HepG2 (cell line): ENCODE data around the gene FREM3. TPM values are rescaled to one million over a fixed set of nuclear protein-coding genes. Genes with fewer than 3 reads are reported as not detected.

Experiments used
- ATAC-seq: fragments of 200-7000 bp; cut with Tn5 transposase; 3 replicates; pipeline ENCODE4 v1.9.1; 2020; ENCODE audit warnings: mild to moderate bottlenecking, moderate library complexity
- BruUV-seq: library from RNA; stranded (reverse); fragments of 400-500 nt; replicated peaks from 2 replicates; lab custom pipeline; 2021; lab: Mats Ljungman, UMichigan
- CTCF ChIA-PET: fragments of 300-600 bp; formaldehyde crosslinking; extraction: SDS; loops from one replicate; lab custom pipeline; 2021; ENCODE audit warnings: low total read pairs, inconsistent platforms, low intra/inter-chr PET ratio; lab: Yijun Ruan, JAX
- POLR2A ChIA-PET: fragments of 350-600 bp; sonication (Branson Sonifier 250); formaldehyde crosslinking; loops from one replicate; lab custom pipeline; 2020; ENCODE audit warnings: antibody characterized with exemption, inconsistent platforms; lab: Yijun Ruan, JAX
- DNase-seq: peaks from one replicate; pipeline ENCODE4 v3.0.0-alpha.2; 2015; ENCODE audit warnings: low spot score
- FAIRE-seq: peaks from 3 replicates; lab custom pipeline; 2011; peaks lifted over from hg19 to GRCh38; lab: Jason Lieb, UNC
- H2AFZ ChIP-seq: one replicate; pipeline ENCODE4 v1.6.1; 2011; ENCODE audit warnings: low read length, inconsistent platforms
- H3K27ac ChIP-seq: fragments of 300-600 bp; 3 replicates; pipeline ENCODE4 v1.8.0; 2011; ENCODE audit warnings: mixed run types, mild to moderate bottlenecking, mixed read lengths, low read length, inconsistent platforms; ENCODE audit not compliant: insufficient read depth; ENCODE audit errors: extremely low read length
- H3K27me3 ChIP-seq, 2 experiments: fragments of 200-600 bp in 1 of 2; 2 replicates in 1 of 2; 3 replicates in 1 of 2; pipeline versions ENCODE4 v1.6.0 to v1.8.0; 2011; ENCODE audit warnings: low read length in 2 of 2, mild to moderate bottlenecking in 2 of 2, moderate library complexity in 2 of 2, inconsistent platforms in 1 of 2; ENCODE audit not compliant: insufficient read depth in 2 of 2, control insufficient read depth in 1 of 2
- H3K36me3 ChIP-seq, 2 experiments: fragments of 200-600 bp in 1 of 2; replicated peaks in 1 of 2; 2 replicates in 1 of 2; 3 replicates in 1 of 2; pipeline versions ENCODE4 v1.5.1 to v1.8.0; 2011; ENCODE audit warnings: low read length in 2 of 2, inconsistent platforms in 1 of 2; ENCODE audit not compliant: insufficient read depth in 2 of 2, control insufficient read depth in 1 of 2
- H3K4me1 ChIP-seq: 2 replicates; pipeline ENCODE4 v1.5.1; 2012; ENCODE audit warnings: low read length, inconsistent platforms; ENCODE audit not compliant: insufficient read depth
- H3K4me2 ChIP-seq: 2 replicates; pipeline ENCODE4 v1.6.0; 2011; ENCODE audit warnings: low read depth, low read length, inconsistent platforms
- H3K4me3 ChIP-seq, 3 experiments: fragments of 200-600 bp in 1 of 3; sonication (generic), shearing (Covaris generic) in 1 of 3; replicated peaks in 1 of 3; 2 replicates each; pipeline ENCODE4 v1.5.1; 2011 to 2016; ENCODE audit warnings: low read length in 3 of 3, inconsistent platforms in 2 of 3, low read depth in 2 of 3, mild to moderate bottlenecking in 2 of 3, control low read depth in 1 of 3, mixed read lengths in 1 of 3; ENCODE audit not compliant: insufficient read depth in 1 of 3
- H3K79me2 ChIP-seq: one replicate; pipeline ENCODE4 v1.6.1; 2011; ENCODE audit warnings: low read length, inconsistent platforms; ENCODE audit not compliant: insufficient read depth
- H3K9ac ChIP-seq: 2 replicates; pipeline ENCODE4 v1.6.0; 2011; ENCODE audit warnings: mild to moderate bottlenecking, low read depth, low read length, inconsistent platforms; ENCODE audit not compliant: insufficient read depth
- H3K9me3 ChIP-seq: 2 replicates; pipeline ENCODE4 v1.5.1; 2012; ENCODE audit warnings: mild to moderate bottlenecking, low read length
- H4K20me1 ChIP-seq: 2 replicates; pipeline ENCODE4 v1.6.0; 2011; ENCODE audit warnings: inconsistent platforms, mild to moderate bottlenecking, low read length, moderate library complexity; ENCODE audit not compliant: insufficient read depth
- FOXK2 ChIP-seq: fragments of 450-650 bp; IDR thresholded peaks from 2 replicates; pipeline ENCODE4 v1.6.1; 2016
- MXI1 ChIP-seq: IDR thresholded peaks from 3 replicates; pipeline ENCODE4 v1.6.1; 2012; ENCODE audit warnings: low read depth, low read length, inconsistent platforms, borderline replicate concordance
- NCOA1 ChIP-seq: sonication (generic); formaldehyde crosslinking; IDR thresholded peaks from 2 replicates; pipeline ENCODE4 v1.9.0; 2021; ENCODE audit warnings: missing genetic modification reagents
- PRPF4 ChIP-seq: fragments of 200-400 bp; formaldehyde crosslinking; IDR thresholded peaks from 2 replicates; pipeline ENCODE4 v1.6.1; 2016; ENCODE audit warnings: low read length, low read depth; ENCODE audit not compliant: poor library complexity, severe bottlenecking
- RELA ChIP-seq: sonication (generic); formaldehyde crosslinking; IDR thresholded peaks from 2 replicates; pipeline ENCODE4 v1.4.0; 2020; ENCODE audit warnings: missing genetic modification reagents
- REXO4 ChIP-seq: sonication (generic); formaldehyde crosslinking; IDR thresholded peaks from 2 replicates; pipeline ENCODE4 v1.8.0; 2022; ENCODE audit warnings: missing genetic modification reagents, mild to moderate bottlenecking, borderline replicate concordance
- ZBTB21 ChIP-seq: sonication (generic); formaldehyde crosslinking; IDR thresholded peaks from 2 replicates; pipeline ENCODE4 v1.4.0; 2020; ENCODE audit warnings: missing genetic modification reagents
- ZFP36L2 ChIP-seq: sonication (generic); formaldehyde crosslinking; IDR thresholded peaks from 2 replicates; pipeline ENCODE4 v1.4.0; 2020; ENCODE audit warnings: missing genetic modification reagents
- ZNF24 ChIP-seq: fragments of 450-650 bp; IDR thresholded peaks from 2 replicates; pipeline ENCODE4 v1.6.1; 2017; ENCODE audit warnings: antibody characterized with exemption, mild to moderate bottlenecking
- ZNF264 ChIP-seq: sonication (generic); formaldehyde crosslinking; IDR thresholded peaks from 2 replicates; pipeline ENCODE4 v1.4.0; 2020; ENCODE audit warnings: missing genetic modification reagents
- ZNF337 ChIP-seq: sonication (generic); formaldehyde crosslinking; IDR thresholded peaks from 2 replicates; pipeline ENCODE4 v1.5.1; 2020; ENCODE audit warnings: missing genetic modification reagents, low read depth, mild to moderate bottlenecking, borderline replicate concordance
- ZNF431 ChIP-seq: sonication (generic); formaldehyde crosslinking; IDR thresholded peaks from 2 replicates; pipeline ENCODE4 v1.9.0; 2022; ENCODE audit warnings: missing genetic modification reagents, low read depth, mild to moderate bottlenecking, borderline replicate concordance
- ZNF484 ChIP-seq: sonication (generic); formaldehyde crosslinking; IDR thresholded peaks from 2 replicates; pipeline ENCODE4 v1.5.1; 2020; ENCODE audit warnings: mild to moderate bottlenecking, low read depth, missing genetic modification reagents, borderline replicate concordance
- ZNF496 ChIP-seq: sonication (generic); formaldehyde crosslinking; IDR thresholded peaks from 2 replicates; pipeline ENCODE4 v1.8.1; 2023; ENCODE audit warnings: mild to moderate bottlenecking, moderate library complexity, missing genetic modification reagents; ENCODE audit not compliant: insufficient replicate concordance
- ZNF761 ChIP-seq: sonication (generic); formaldehyde crosslinking; conservative IDR thresholded peaks from 2 replicates; pipeline ENCODE4 v1.4.0; 2020; ENCODE audit warnings: mild to moderate bottlenecking, missing genetic modification reagents
- ZNF792 ChIP-seq: IDR thresholded peaks from 2 replicates; pipeline ENCODE4 v1.6.1; 2016
- WGBS: methylation state at CpG from one replicate; pipeline ENCODE4 v1.1.6; 2017; ENCODE audit warnings: low lambda C conversion rate; 5-methylcytosine and 5-hydroxymethylcytosine counted together
- in situ Hi-C: cut with HindIII; loops from 2 replicates; pipeline ENCODE4 v1.10.0; 2017; ENCODE audit warnings: low pct_unique_long_range_greater_than_20kb; ENCODE audit not compliant: extremely low pct_ligation_motif_present
- intact Hi-C: fragments of 100-400 bp; cut with micrococcal nuclease; formaldehyde crosslinking; loops from one replicate; pipeline ENCODE4 v1.10.0; 2022; ENCODE audit not compliant: unreplicated experiment
- polyA plus RNA-seq, 8 experiments: library from polyadenylated mRNA; depleted of rRNA in 3 of 8; stranded (reverse) in 7 of 8; unstranded in 1 of 8; fragments of >200 nt; fragmentation: Illumina TruSeq in 4 of 8; extraction: Trizol in 4 of 8; gene quantifications; 2 replicates each; pipeline versions ENCODE4 v1.2.1 to v1.2.3, GENCODE V29; 2011 to 2016; ENCODE audit warnings: low read depth in 4 of 8, missing spikeins in 1 of 8, mixed read lengths in 1 of 8; ENCODE audit not compliant: insufficient read depth in 1 of 8
- total RNA-seq, 5 experiments: library from RNA; depleted of rRNA; stranded (reverse); fragments of >200 nt; fragmentation: Illumina TruSeq; extraction: Trizol; gene quantifications; 2 replicates each; pipeline ENCODE4 v1.2.3, GENCODE V29; 2016; ENCODE audit warnings: low read depth in 1 of 5
- TF ChIP-seq, protein P1 (sequence below): sonication (generic); formaldehyde crosslinking; IDR thresholded peaks from 2 replicates; pipeline ENCODE4 v1.4.0; 2020; ENCODE audit warnings: missing genetic modification reagents, borderline replicate concordance
- TF ChIP-seq, protein P2 (sequence below), 2 experiments: sonication (generic) in 1 of 2; formaldehyde crosslinking in 1 of 2; IDR thresholded peaks; 2 replicates each; pipeline versions ENCODE4 v1.4.0 to v1.6.1; 2018 to 2020; ENCODE audit warnings: missing genetic modification reagents in 2 of 2, borderline replicate concordance in 1 of 2, low read depth in 1 of 2, mild to moderate bottlenecking in 1 of 2, missing biosample characterization in 1 of 2
- TF ChIP-seq, protein P3 (sequence below): sonication (generic); formaldehyde crosslinking; IDR thresholded peaks from 2 replicates; pipeline ENCODE4 v1.5.1; 2020; ENCODE audit warnings: missing genetic modification reagents, mild to moderate bottlenecking, borderline replicate concordance
- TF ChIP-seq, protein P4 (sequence below): sonication (generic); formaldehyde crosslinking; IDR thresholded peaks from 2 replicates; pipeline ENCODE4 v1.8.1; 2023; ENCODE audit warnings: missing genetic modification reagents, mild to moderate bottlenecking, borderline replicate concordance

Gene FREM3
- total and polyA plus RNA-seq, 2 of the 13 experiments (the other 11 are each of a cell fraction or from before 2014, with no cell fraction given), result not detected

DNA sequence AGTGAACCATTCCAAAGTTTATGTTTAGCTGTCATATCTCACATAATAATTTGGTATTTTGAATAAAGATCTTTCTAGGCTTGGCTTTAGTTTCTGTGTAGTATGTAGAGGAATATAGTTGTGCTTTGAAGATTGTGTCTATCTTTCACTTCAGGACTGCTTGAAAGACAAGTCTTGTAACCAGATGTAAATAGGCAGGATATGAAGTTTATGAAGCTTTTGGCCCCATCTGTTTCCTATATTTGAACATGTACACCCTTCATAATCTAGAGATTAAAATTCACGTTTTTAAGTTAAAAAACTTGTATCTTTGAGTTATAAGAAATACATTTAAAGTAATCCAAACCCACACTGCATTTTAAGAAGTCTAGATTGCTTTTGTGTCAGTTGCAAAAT, 11.7 kb upstream of the FREM3 start:
- H4K20me1 ChIP-seq, result no peaks in the 10 kb centered on the region
- BruUV-seq, result no TSS peak
- no peak overlapping the region for H3K9ac ChIP-seq
- FAIRE-seq (no peak), DNase-seq (no peak), ATAC-seq (no peak)
- no peak overlapping the region for H3K4me3 ChIP-seq
- no peaks in the 10 kb centered on the region for H3K79me2 ChIP-seq
- no peak overlapping the region for H3K4me2 ChIP-seq
- H3K27me3 ChIP-seq, result no peaks in the 10 kb centered on the region
- intact Hi-C loops (no loop called here), in situ Hi-C loops (no loop called here)
- 0% methylated on average over 1 of the region's 1 CpG for WGBS
- H3K9me3 ChIP-seq, result no peaks in the 10 kb centered on the region
- no peaks in the 10 kb centered on the region for H3K36me3 ChIP-seq
- CTCF ChIA-PET, result no interaction called here
- no peak overlapping the region for H3K27ac ChIP-seq
- H2AFZ ChIP-seq, result no peak overlapping the region
- POLR2A ChIA-PET, result no interaction called here
- no peaks in the 10 kb centered on the region for H3K4me1 ChIP-seq
- TF ChIP-seq RELA (CRISPR knock-in tag) (no peak), ZNF496 (no peak), ZBTB21 (CRISPR knock-in tag) (no peak), ZNF792 (CRISPR knock-in tag) (no peak), ZNF761 (CRISPR knock-in tag) (no peak), ZNF24 (no peak), FOXK2 (no peak), ZNF264 (CRISPR knock-in tag) (no peak), ZNF484 (CRISPR knock-in tag) (no peak), REXO4 (no peak), ZFP36L2 (CRISPR knock-in tag) (no peak), MXI1 (no peak), PRPF4 (no peak), ZNF431 (CRISPR knock-in tag) (no peak), NCOA1 (CRISPR knock-in tag) (no peak), ZNF337 (CRISPR knock-in tag) (no peak)
- TF ChIP-seq, protein P1, sequence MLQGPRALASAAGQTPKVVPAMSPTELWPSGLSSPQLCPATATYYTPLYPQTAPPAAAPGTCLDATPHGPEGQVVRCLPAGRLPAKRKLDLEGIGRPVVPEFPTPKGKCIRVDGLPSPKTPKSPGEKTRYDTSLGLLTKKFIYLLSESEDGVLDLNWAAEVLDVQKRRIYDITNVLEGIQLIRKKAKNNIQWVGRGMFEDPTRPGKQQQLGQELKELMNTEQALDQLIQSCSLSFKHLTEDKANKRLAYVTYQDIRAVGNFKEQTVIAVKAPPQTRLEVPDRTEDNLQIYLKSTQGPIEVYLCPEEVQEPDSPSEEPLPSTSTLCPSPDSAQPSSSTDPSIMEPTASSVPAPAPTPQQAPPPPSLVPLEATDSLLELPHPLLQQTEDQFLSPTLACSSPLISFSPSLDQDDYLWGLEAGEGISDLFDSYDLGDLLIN, result no peak
- TF ChIP-seq, protein P2, sequence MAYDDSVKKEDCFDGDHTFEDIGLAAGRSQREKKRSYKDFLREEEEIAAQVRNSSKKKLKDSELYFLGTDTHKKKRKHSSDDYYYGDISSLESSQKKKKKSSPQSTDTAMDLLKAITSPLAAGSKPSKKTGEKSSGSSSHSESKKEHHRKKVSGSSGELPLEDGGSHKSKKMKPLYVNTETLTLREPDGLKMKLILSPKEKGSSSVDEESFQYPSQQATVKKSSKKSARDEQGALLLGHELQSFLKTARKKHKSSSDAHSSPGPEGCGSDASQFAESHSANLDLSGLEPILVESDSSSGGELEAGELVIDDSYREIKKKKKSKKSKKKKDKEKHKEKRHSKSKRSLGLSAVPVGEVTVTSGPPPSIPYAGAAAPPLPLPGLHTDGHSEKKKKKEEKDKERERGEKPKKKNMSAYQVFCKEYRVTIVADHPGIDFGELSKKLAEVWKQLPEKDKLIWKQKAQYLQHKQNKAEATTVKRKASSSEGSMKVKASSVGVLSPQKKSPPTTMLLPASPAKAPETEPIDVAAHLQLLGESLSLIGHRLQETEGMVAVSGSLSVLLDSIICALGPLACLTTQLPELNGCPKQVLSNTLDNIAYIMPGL (CRISPR knock-in tag; IDR thresholded peaks at IDR 0.05; ENCODE audit: borderline replicate concordance in 1 of 2, low read depth in 1 of 2), result no peak
- TF ChIP-seq, protein P3, sequence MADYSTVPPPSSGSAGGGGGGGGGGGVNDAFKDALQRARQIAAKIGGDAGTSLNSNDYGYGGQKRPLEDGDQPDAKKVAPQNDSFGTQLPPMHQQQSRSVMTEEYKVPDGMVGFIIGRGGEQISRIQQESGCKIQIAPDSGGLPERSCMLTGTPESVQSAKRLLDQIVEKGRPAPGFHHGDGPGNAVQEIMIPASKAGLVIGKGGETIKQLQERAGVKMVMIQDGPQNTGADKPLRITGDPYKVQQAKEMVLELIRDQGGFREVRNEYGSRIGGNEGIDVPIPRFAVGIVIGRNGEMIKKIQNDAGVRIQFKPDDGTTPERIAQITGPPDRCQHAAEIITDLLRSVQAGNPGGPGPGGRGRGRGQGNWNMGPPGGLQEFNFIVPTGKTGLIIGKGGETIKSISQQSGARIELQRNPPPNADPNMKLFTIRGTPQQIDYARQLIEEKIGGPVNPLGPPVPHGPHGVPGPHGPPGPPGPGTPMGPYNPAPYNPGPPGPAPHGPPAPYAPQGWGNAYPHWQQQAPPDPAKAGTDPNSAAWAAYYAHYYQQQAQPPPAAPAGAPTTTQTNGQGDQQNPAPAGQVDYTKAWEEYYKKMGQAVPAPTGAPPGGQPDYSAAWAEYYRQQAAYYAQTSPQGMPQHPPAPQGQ (CRISPR knock-in tag), result no peak
- TF ChIP-seq, protein P4, sequence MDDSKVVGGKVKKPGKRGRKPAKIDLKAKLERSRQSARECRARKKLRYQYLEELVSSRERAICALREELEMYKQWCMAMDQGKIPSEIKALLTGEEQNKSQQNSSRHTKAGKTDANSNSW, result no peak
- TF ChIP-seq, all 625 proteins: peak for 0
